Natural killer cell (primary cell): ENCODE results near the gene PEPD. TPM values are rescaled to one million over a fixed set of nuclear protein-coding genes. Genes with fewer than 3 reads are reported as not detected.

Source experiments
- ATAC-seq, 3 donors: fragments of 150-1000 bp in 2 of 3; fragments of 200-7000 bp in 1 of 3; cut with Tn5 transposase; 1 replicate in 1 of 3; 2 replicates in 2 of 3; pipeline ENCODE4 v1.10.0; 2021; ENCODE audit warnings: mild to moderate bottlenecking in 2 of 3, moderate library complexity in 2 of 3
- DNase-seq, 2 donors: peaks; one replicate each; pipeline versions ENCODE4 v3.0.0 to v3.0.0-alpha.2; 2013 to 2021; ENCODE audit warnings: mixed read lengths in 1 of 2
- H3K27ac ChIP-seq: one replicate; pipeline ENCODE4 v1.5.1; 2013; ENCODE audit warnings: mild to moderate bottlenecking, low read length
- H3K27me3 ChIP-seq: one replicate; pipeline ENCODE4 v1.6.1; 2013; ENCODE audit warnings: low read length; ENCODE audit not compliant: control insufficient read depth, insufficient read depth
- H3K36me3 ChIP-seq: one replicate; pipeline ENCODE4 v1.6.1; 2013; ENCODE audit warnings: low read length; ENCODE audit not compliant: control insufficient read depth, insufficient read depth
- H3K4me1 ChIP-seq: one replicate; pipeline ENCODE4 v1.6.1; 2013; ENCODE audit warnings: low read length; ENCODE audit not compliant: control insufficient read depth, insufficient read depth
- H3K4me3 ChIP-seq: one replicate; pipeline ENCODE4 v1.5.1; 2013; ENCODE audit warnings: low read length
- H3K9me3 ChIP-seq: one replicate; pipeline ENCODE4 v1.6.1; 2013; ENCODE audit warnings: low read length; ENCODE audit not compliant: control insufficient read depth, insufficient read depth
- H3K27ac Mint-ChIP-seq, 2 donors: one replicate each; pipeline ENCODE4 v1.8.0; 2022; ENCODE audit warnings: mild to moderate bottlenecking in 2 of 2, mixed read lengths in 2 of 2, moderate library complexity in 1 of 2
- H3K27me3 Mint-ChIP-seq, 2 donors: one replicate each; pipeline ENCODE4 v1.8.0; 2022; ENCODE audit warnings: low read depth in 2 of 2, mixed read lengths in 2 of 2
- H3K36me3 Mint-ChIP-seq: one replicate; pipeline ENCODE4 v1.8.0; 2022; ENCODE audit warnings: mixed read lengths
- H3K4me1 Mint-ChIP-seq, 2 donors: one replicate each; pipeline ENCODE4 v1.8.0; 2022; ENCODE audit warnings: mixed read lengths in 2 of 2
- H3K4me3 Mint-ChIP-seq: one replicate; pipeline ENCODE4 v1.8.0; 2022; ENCODE audit warnings: mild to moderate bottlenecking, moderate library complexity, mixed read lengths
- H3K9me3 Mint-ChIP-seq, 2 donors: one replicate each; pipeline ENCODE4 v1.8.0; 2022; ENCODE audit warnings: mixed read lengths in 2 of 2
- CTCF ChIP-seq: fragments of 200-600 bp; IDR thresholded peaks from one replicate; pipeline ENCODE4 v1.8.0; 2022; ENCODE audit warnings: antibody characterized with exemption
- WGBS: methylation state at CpG from one replicate; pipeline ENCODE4 v1.1.7; 2013; ENCODE audit warnings: missing lambda C conversion rate; ENCODE audit not compliant: insufficient coverage; 5-methylcytosine and 5-hydroxymethylcytosine counted together
- intact Hi-C: fragments of 100-400 bp; cut with micrococcal nuclease; formaldehyde crosslinking; loops from one replicate; pipeline ENCODE4 v1.14.2; 2022
- total RNA-seq, 4 donors: library from RNA; stranded (reverse); fragments of 120-200 nt in 1 of 4; gene quantifications; one replicate each; pipeline versions ENCODE4 v1.2.3 to v1.2.4, GENCODE V29; 2013 to 2022

Gene PEPD
- total RNA-seq, 3 donors from 2014 or later (not counting 1 experiment from before 2014, with no cell fraction given), result 33.9 to 42.2 (median 40.9) TPM

- Mint-ChIP-seq H3K27ac (no peak overlapping the region), H3K9me3 (no peaks in the 10 kb centered on the region), H3K4me3 (no peak overlapping the region), H3K4me1 (no peaks in the 10 kb centered on the region), H3K27me3 (no peaks in the 10 kb centered on the region), H3K36me3 (no peaks in the 10 kb centered on the region)
- ATAC-seq, result no peak
- no peak for DNase-seq
- no peak overlapping the region for H3K27ac ChIP-seq
- no peaks in the 10 kb centered on the region for H3K27me3 ChIP-seq
- H3K36me3 ChIP-seq, result no peaks in the 10 kb centered on the region
- WGBS, result 98% methylated on average over 7 of the region's 7 CpGs
- intact Hi-C loops, result no loop called here
- no peak overlapping the region for H3K4me3 ChIP-seq
- TF ChIP-seq CTCF, result no peak
- no peaks in the 10 kb centered on the region for H3K9me3 ChIP-seq
- H3K4me1 ChIP-seq, result peaks cover 10% of the 10 kb centered on the region
Measured at GRCh38 chr19:33450689-33451088, 70.9 kb downstream of the PEPD start.

- no peak for TF ChIP-seq CTCF
- no peak overlapping the region for H3K27ac Mint-ChIP-seq
- 94% methylated on average over 6 of the region's 6 CpGs for WGBS
Measured at GRCh38 chr19:33449799-33450198, 71.8 kb downstream of the PEPD start.

GRCh38 chr19:33448159-33448516 is 73.5 kb downstream of the PEPD start:
- Histone ChIP-seq H3K36me3 (no peaks in the 10 kb centered on the region), H3K27me3 (no peaks in the 10 kb centered on the region), H3K4me3 (no peak overlapping the region), H3K4me1 (peaks cover 10% of the 10 kb centered on the region), H3K27ac (no peak overlapping the region), H3K9me3 (no peaks in the 10 kb centered on the region)
- Mint-ChIP-seq H3K27me3 (no peaks in the 10 kb centered on the region), H3K27ac (no peak overlapping the region), H3K4me1 (no peaks in the 10 kb centered on the region), H3K4me3 (no peak overlapping the region), H3K9me3 (no peaks in the 10 kb centered on the region), H3K36me3 (no peaks in the 10 kb centered on the region)
- intact Hi-C loops, result no loop called here
- ATAC-seq (no peak), DNase-seq (no peak)
- no peak for TF ChIP-seq CTCF
- WGBS, result 90% methylated on average over 9 of the region's 9 CpGs

More at GRCh38 chr19:33449799-33450198, 71.8 kb downstream of the PEPD start:
- Histone ChIP-seq H3K27me3 (no peaks in the 10 kb centered on the region), H3K4me1 (peaks cover 10% of the 10 kb centered on the region), H3K4me3 (no peak overlapping the region), H3K36me3 (no peaks in the 10 kb centered on the region), H3K9me3 (no peaks in the 10 kb centered on the region), H3K27ac (no peak overlapping the region)
- H3K36me3 Mint-ChIP-seq, result no peaks in the 10 kb centered on the region
- H3K4me3 Mint-ChIP-seq, result no peak overlapping the region
- no peak for DNase-seq
- H3K27me3 Mint-ChIP-seq, result no peaks in the 10 kb centered on the region
- intact Hi-C loops, result no loop called here
- no peak for ATAC-seq
- H3K9me3 Mint-ChIP-seq, result no peaks in the 10 kb centered on the region
- H3K4me1 Mint-ChIP-seq, result no peaks in the 10 kb centered on the region

GRCh38 chr19:33447336-33448158 is 74.0 kb downstream of the PEPD start:
- no peaks in the 10 kb centered on the region for H3K36me3 Mint-ChIP-seq

More at GRCh38 chr19:33447336-33448158, 74.0 kb downstream of the PEPD start:
- H3K27ac ChIP-seq, result no peak overlapping the region
- H3K4me1 ChIP-seq, result peaks cover 10% of the 10 kb centered on the region
- H3K27me3 ChIP-seq, result no peaks in the 10 kb centered on the region
- 69% methylated on average over 18 of the region's 18 CpGs for WGBS
- Mint-ChIP-seq H3K9me3 (no peaks in the 10 kb centered on the region), H3K4me1 (no peaks in the 10 kb centered on the region), H3K27me3 (no peaks in the 10 kb centered on the region), H3K4me3 (no peak overlapping the region), H3K27ac (no peak overlapping the region)
- intact Hi-C loops, result no loop called here
- ATAC-seq, result peak in 1 of 3 donors; percentile 43
- no peaks in the 10 kb centered on the region for H3K36me3 ChIP-seq
- H3K4me3 ChIP-seq, result no peak overlapping the region
- TF ChIP-seq CTCF, result no peak
- no peak for DNase-seq
- no peaks in the 10 kb centered on the region for H3K9me3 ChIP-seq
